Prostate gland (tissue), 2 donors: ENCODE measurements around the gene UVSSA.

Experiments used
- CTCF ChIP-seq, 4 experiments: fragments of 200-600 bp in 2 of 4; fragments of 450-650 bp in 2 of 4; sonication (generic) in 2 of 4; IDR thresholded peaks; 1 replicate in 3 of 4; 2 replicates in 1 of 4; pipeline ENCODE4 v1.5.1; 2016 to 2019; ENCODE audit warnings: antibody characterized with exemption in 4 of 4, mild to moderate bottlenecking in 2 of 4, moderate library complexity in 2 of 4
- POLR2A ChIP-seq: fragments of 450-650 bp; IDR thresholded peaks from one replicate; pipeline ENCODE4 v1.6.1; 2016; ENCODE audit warnings: antibody characterized with exemption, mild to moderate bottlenecking
- POLR2AphosphoS5 ChIP-seq: sonication (generic); formaldehyde crosslinking; IDR thresholded peaks from one replicate; pipeline ENCODE4 v1.6.1; 2017; ENCODE audit warnings: antibody characterized with exemption

GRCh38 chr4:1381181-1381621 is 34.2 kb downstream of the UVSSA start:
- TF ChIP-seq CTCF (IDR thresholded peaks at IDR 0.05) (no peak), POLR2AphosphoS5 (no peak), POLR2A (no peak)
